ENCODE measurements around the gene TBC1D3B. TPM values are rescaled to one million over a fixed set of nuclear protein-coding genes. Genes with fewer than 3 reads are reported as not detected.

The TBC1D3B gene
- 0.29 and 1.8 TPM in 2 replicates for total RNA-seq

GRCh38 chr17:36176536-36176935 is at the start of gene TBC1D3B:
Gene TBC1D3B (minus strand): TSS chr17:36176636. CDS start chr17:36175050, 1,586 bp downstream.

GRCh38 chr17:36210439-36211211 is 34.2 kb upstream of the TBC1D3B start, which contains the start of gene CCL4L2:
Gene CCL4L2 (plus strand): TSS chr17:36211063.

Other genes with a start within 250 kb of the TBC1D3B start
- not detected in 2 replicates for gene RDM1, start 245.9 kb downstream of the TBC1D3B start, total RNA-seq
- not detected in 2 replicates for gene LYZL6, start 232.9 kb downstream of the TBC1D3B start, total RNA-seq
- gene CCL16, start 195.1 kb downstream of the TBC1D3B start, total RNA-seq, result not detected in 2 replicates
- not detected in 2 replicates for gene CCL14, start 189.9 kb downstream of the TBC1D3B start, total RNA-seq
- gene CCL15, start 175.1 kb downstream of the TBC1D3B start, total RNA-seq, result not detected in 2 replicates
- not detected in 2 replicates for gene CCL23, start 158.7 kb downstream of the TBC1D3B start, total RNA-seq
- not detected in 2 replicates for gene CCL18, start 112.4 kb downstream of the TBC1D3B start, total RNA-seq
- gene CCL3, start 86.5 kb downstream of the TBC1D3B start, total RNA-seq, result not detected in 2 replicates
- gene CCL4, start 72.8 kb downstream of the TBC1D3B start, total RNA-seq, result not detected in 2 replicates
- not detected in 2 replicates for gene CCL3L1, start 20.1 kb upstream of the TBC1D3B start, total RNA-seq
- not detected in 2 replicates for gene CCL4L2, start 34.4 kb upstream of the TBC1D3B start, total RNA-seq
- gene TBC1D3I, start 87.9 kb upstream of the TBC1D3B start, total RNA-seq, result 0.44 TPM in 1 of 2 replicates, not detected in the other
- not detected in 2 replicates for gene TBC1D3G, start 147.2 kb upstream of the TBC1D3B start, total RNA-seq
- not detected in 2 replicates for gene TBC1D3H, start 211.8 kb upstream of the TBC1D3B start, total RNA-seq